Activated naive CD4-positive, alpha-beta T cell treated with anti-CD3 and anti-CD28 coated beads, Interleukin-2, amount 50 U/mL, for 72 hours (primary cell): ENCODE measurements around the gene AMBRA1. TPM values are rescaled to one million over a fixed set of nuclear protein-coding genes. Genes with fewer than 3 reads are reported as not detected.

Experiments used
- ATAC-seq, 2 donors: fragments of 150-1000 bp; cut with Tn5 transposase; 2 replicates each; pipeline ENCODE4 v1.10.0; 2021; ENCODE audit warnings: mild to moderate bottlenecking in 2 of 2, moderate library complexity in 2 of 2
- DNase-seq, 2 donors: peaks; one replicate each; pipeline ENCODE4 v3.0.0; 2021 to 2022; ENCODE audit warnings: low spot score in 2 of 2
- H3K27ac Mint-ChIP-seq, 2 donors: one replicate each; pipeline ENCODE4 v1.8.0; 2022; ENCODE audit warnings: mild to moderate bottlenecking in 2 of 2, mixed read lengths in 2 of 2
- H3K36me3 Mint-ChIP-seq, 2 donors: one replicate each; pipeline ENCODE4 v1.8.0; 2022; ENCODE audit warnings: mixed read lengths in 2 of 2
- H3K9me3 Mint-ChIP-seq, 2 donors: one replicate each; pipeline ENCODE4 v1.8.0; 2022; ENCODE audit warnings: mixed read lengths in 2 of 2
- total RNA-seq, 2 donors: library from RNA; stranded (reverse); gene quantifications; one replicate each; pipeline ENCODE4 v1.2.3, GENCODE V29; 2022

AMBRA1 gene
- total RNA-seq, 2 donors from 2014 or later, result 20.9 to 28.5 TPM

DNA sequence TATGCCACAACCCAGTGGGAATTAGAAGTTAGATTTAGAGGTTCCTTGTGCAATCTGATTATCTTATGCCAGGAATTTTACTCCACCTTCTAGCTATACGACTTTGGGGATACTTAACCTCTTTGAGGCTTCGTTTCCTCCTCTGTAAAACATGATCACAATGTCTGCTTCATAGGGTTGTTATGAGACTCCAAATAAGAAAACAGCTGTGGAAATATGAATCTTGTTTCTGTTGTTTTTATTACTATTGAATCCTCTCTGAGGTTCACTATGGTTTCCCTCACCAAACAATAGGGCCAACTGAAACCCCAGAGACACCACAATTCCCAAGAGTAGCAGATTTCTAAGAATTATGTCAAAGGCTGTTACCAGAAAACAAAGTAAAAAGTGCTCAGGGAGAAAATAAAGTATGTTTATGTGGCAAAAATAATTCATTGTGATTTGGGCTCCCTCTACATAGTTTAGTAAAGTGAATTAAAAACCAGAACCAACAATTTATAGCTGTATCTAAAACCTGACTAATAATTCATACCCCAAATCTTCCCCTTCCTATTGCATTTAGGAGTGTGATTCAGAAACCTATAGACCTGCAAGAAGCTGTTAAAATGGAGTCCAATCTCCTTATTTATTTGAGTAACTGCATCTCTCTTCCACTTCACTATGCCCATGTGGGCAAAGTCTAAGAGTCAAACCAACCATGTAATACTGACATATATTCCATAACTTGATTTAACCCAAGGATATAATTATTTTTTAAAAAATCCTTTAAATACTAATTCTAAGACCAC is 38.4 kb downstream of the AMBRA1 start:
- DNase-seq, result no peak
- H3K36me3 Mint-ChIP-seq, result no peaks in the 10 kb centered on the region
- no peaks in the 10 kb centered on the region for H3K9me3 Mint-ChIP-seq
- H3K27ac Mint-ChIP-seq, result peak overlapping the region; percentile 29 to 41
- ATAC-seq, result peak; percentile 24 to 79

DNA sequence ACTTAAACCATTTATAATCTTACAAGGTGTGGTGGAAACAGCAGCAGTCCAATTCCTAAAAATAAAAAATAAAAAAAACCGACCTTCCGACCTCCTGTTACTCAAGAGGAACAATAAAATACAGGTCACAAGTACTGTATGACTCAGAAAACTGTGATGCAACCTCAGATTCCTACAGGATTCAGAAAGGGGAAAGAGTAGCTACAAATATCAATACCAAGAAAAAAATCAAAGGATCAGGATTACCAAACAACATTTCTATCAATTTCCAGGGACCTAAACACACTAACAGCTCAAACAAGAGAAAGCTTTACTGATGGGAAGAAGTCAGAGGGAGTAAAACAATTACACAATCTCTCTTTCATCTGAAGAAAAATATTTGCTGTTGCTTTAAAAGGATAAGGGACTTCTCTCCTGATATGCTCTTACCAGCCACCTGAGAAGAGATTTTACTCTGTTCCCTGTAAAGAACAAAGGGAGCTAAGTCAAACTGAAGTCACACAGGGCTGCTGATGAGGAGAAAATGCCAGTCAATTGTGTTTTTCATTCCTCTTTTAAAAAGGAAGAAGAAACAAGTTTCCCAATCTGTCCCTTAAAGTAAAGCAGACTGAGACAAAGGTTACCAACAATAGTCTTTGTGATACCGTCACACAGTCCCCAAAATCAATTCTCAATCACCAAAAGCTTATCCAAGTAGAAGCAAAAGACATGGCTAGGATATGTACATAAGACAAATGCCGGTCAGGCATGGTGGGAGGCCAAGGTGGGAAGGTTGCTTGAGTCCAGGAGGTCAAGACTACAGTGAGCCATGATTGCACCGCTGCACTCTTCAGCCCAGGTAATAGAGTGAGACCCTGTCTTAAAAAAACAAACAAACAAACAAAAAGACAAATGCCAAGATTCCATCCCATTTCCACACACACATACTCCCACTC is 39.3 kb downstream of the AMBRA1 start:
- no peaks in the 10 kb centered on the region for H3K36me3 Mint-ChIP-seq
- no peak for DNase-seq
- ATAC-seq, result no peak
- H3K27ac Mint-ChIP-seq, result peak overlapping the region; percentile 23 to 41
- H3K9me3 Mint-ChIP-seq, result no peaks in the 10 kb centered on the region

DNA sequence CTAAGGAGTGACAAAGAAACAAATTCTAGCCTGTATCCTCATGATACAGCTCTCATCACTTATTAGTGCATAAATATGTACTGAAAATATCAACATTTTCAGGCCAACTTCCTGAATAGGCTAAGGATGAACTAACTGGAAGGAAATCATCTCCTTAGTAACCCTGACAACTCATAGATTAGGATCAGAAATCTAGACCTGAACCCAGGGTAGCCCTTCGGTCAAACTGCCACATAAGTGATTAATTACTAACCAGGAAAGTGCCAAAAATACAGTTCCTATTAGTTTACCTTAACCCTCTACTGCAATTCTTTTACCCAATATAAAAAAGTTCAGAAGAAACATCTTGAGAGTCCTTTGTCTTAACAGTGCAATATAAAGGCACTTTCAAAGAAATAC is 40.0 kb downstream of the AMBRA1 start:
- DNase-seq (no peak), ATAC-seq (no peak)
- H3K36me3 Mint-ChIP-seq, result no peaks in the 10 kb centered on the region
- peak overlapping the region in 1 of 2 donors; percentile 41 for H3K27ac Mint-ChIP-seq
- no peaks in the 10 kb centered on the region for H3K9me3 Mint-ChIP-seq

GRCh38 chr11:46551261-46551660 is 42.6 kb downstream of the AMBRA1 start:
- Mint-ChIP-seq H3K9me3 (no peaks in the 10 kb centered on the region), H3K36me3 (no peaks in the 10 kb centered on the region), H3K27ac (peak overlapping the region in 1 of 2 donors; percentile 55)
- DNase-seq, result no peak
- ATAC-seq, result no peak

- Mint-ChIP-seq H3K36me3 (no peaks in the 10 kb centered on the region), H3K9me3 (no peaks in the 10 kb centered on the region), H3K27ac (no peak overlapping the region)
- ATAC-seq (no peak), DNase-seq (no peak)
These were observed 46.2 kb downstream of the AMBRA1 start for GRCh38 chr11:46547579-46547978.

GRCh38 chr11:46543564-46543963 is 50.3 kb downstream of the AMBRA1 start:
- ATAC-seq, result no peak

GRCh38 chr11:46541593-46542371 is 52.0 kb downstream of the AMBRA1 start:
- DNase-seq, result no peak
- peak overlapping the region in 1 of 2 donors; percentile 56 for H3K27ac Mint-ChIP-seq
- H3K36me3 Mint-ChIP-seq, result peaks cover 0 to 8% of the 10 kb centered on the region in 2 donors
- H3K9me3 Mint-ChIP-seq, result no peaks in the 10 kb centered on the region
- ATAC-seq, result no peak

More at GRCh38 chr11:46543564-46543963, 50.3 kb downstream of the AMBRA1 start:
- no peaks in the 10 kb centered on the region for H3K9me3 Mint-ChIP-seq
- peaks cover 0 to 8% of the 10 kb centered on the region in 2 donors for H3K36me3 Mint-ChIP-seq
- DNase-seq, result no peak
- H3K27ac Mint-ChIP-seq, result peak overlapping the region in 1 of 2 donors; percentile 25

DNA sequence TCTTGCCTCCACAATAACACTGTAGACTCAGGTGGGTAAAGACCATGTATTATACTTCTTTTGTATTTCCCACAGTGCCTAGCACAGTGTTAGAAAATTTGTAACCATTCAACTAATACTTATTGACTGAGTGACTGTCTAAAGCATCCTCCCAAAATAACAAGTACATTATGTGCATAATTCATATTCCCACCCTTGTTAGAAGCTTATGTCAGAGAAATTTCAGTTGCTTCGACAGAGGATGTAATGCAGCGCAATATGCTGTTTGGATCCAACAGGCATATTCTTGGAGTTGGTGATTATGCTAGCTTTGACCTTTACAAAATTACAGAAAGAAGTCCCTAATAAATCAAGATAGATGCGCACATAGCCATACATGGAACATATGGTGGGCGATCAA is 53.0 kb downstream of the AMBRA1 start:
- no peak for DNase-seq
- Mint-ChIP-seq H3K36me3 (peaks cover 0 to 8% of the 10 kb centered on the region in 2 donors), H3K27ac (no peak overlapping the region), H3K9me3 (no peaks in the 10 kb centered on the region)
- no peak for ATAC-seq

GRCh38 chr11:46537537-46538295 is 56.1 kb downstream of the AMBRA1 start:
- DNase-seq (peak in 1 of 2 donors; percentile 64), ATAC-seq (peak; percentile 87 to 89)
- peaks cover 0 to 8% of the 10 kb centered on the region in 2 donors for H3K36me3 Mint-ChIP-seq
- no peaks in the 10 kb centered on the region for H3K9me3 Mint-ChIP-seq
- H3K27ac Mint-ChIP-seq, result peak overlapping the region in 1 of 2 donors; percentile 13

DNA sequence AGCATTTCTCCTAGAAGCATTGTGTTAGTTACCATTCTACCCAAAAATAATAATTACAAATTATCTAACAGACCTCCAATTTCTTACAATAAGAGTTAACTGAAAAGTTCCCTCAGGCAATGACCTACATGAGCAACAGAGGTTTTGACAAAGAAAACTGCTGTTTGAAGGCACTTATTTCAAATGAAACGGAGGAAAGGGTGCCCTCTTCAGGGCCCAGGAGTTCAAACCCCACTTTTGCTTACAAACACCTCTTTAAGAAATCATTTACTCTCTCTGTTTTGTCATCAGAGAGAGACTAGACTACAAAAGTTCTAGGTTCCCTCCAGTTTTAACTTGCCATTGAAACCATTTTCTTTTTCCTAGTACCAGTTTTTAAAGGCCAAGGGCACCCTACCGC is 56.7 kb downstream of the AMBRA1 start:
- no peaks in the 10 kb centered on the region for H3K9me3 Mint-ChIP-seq
- H3K36me3 Mint-ChIP-seq, result peaks cover 0 to 8% of the 10 kb centered on the region in 2 donors
- no peak overlapping the region for H3K27ac Mint-ChIP-seq
- DNase-seq (no peak), ATAC-seq (no peak)

DNA sequence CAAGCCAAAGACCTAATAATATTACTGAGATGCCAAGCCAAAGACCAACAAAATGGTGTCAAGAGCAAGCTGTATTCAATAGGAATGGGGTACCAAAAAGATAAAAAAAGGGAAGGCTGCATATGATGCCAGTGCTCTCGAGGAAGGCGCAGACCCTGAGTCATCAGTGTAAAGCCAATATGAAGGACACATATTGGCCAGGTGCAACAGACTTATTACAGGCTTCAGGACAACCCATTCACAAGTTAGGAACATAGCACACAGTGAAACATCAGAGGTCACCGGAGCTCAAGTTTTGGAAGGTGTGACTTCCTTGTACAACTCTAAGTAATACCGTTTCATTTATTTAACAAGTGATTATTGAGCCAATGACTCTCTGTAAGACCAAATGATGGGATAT is 58.1 kb downstream of the AMBRA1 start:
- Mint-ChIP-seq H3K9me3 (no peaks in the 10 kb centered on the region), H3K36me3 (no peaks in the 10 kb centered on the region), H3K27ac (no peak overlapping the region)
- ATAC-seq, result no peak
- DNase-seq, result no peak

DNA sequence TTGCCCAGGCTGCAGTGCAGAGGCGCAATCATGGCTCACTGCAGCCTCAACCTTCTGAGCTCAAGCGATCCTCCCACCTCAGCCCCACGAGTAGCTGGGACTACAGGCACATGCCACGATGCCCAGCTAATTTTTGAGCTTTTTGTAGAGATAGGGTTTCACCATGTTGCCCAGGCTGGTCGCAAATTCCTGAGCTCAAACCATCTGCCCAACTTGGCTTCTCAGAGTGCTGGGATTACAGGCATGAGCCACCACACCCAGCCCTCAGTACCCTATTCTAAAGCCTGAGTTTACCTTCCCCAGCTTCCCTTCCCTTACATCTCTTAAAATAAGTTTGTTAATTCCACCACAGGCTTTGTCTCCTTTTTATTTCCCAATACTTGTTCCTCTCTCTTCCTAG is 59.1 kb downstream of the AMBRA1 start:
- Mint-ChIP-seq H3K36me3 (no peaks in the 10 kb centered on the region), H3K27ac (peak overlapping the region in 1 of 2 donors; percentile 26), H3K9me3 (no peaks in the 10 kb centered on the region)
- no peak for ATAC-seq
- DNase-seq, result no peak

DNA sequence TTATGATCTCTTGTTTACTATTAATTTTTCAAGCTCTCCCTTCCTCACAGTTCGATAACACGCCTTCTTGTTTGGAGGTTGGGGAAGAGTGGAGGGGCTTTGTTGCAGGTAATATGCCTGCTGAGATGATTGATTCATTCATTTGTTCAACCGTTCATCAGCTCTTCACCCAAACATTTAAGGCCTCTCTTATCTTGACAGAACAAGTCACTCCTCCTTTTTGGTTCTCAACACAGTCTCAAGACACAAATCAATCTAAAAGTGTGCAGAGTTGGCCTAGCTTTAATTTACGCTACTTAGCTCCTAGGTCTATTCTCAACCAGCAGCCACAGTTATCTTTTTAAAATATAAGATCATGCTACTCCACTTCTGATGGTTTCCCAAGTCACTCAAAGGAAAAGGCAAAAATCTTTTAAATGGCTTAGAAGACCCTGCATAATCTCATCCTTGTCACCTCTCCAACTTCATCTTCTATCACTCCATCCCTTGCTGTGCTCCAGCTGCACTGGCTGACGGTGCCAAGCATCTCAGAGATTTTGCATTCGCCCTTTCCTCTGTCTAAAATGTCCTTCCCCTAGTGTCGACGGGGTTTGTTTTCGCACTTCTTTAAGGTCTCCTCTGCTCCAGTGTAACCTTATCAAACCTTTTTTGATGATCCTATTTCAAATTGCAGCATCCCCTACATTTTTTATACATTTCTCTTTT is 60.3 kb downstream of the AMBRA1 start:
- H3K36me3 Mint-ChIP-seq, result no peaks in the 10 kb centered on the region
- no peak overlapping the region for H3K27ac Mint-ChIP-seq
- ATAC-seq (no peak), DNase-seq (no peak)
- no peaks in the 10 kb centered on the region for H3K9me3 Mint-ChIP-seq

DNA sequence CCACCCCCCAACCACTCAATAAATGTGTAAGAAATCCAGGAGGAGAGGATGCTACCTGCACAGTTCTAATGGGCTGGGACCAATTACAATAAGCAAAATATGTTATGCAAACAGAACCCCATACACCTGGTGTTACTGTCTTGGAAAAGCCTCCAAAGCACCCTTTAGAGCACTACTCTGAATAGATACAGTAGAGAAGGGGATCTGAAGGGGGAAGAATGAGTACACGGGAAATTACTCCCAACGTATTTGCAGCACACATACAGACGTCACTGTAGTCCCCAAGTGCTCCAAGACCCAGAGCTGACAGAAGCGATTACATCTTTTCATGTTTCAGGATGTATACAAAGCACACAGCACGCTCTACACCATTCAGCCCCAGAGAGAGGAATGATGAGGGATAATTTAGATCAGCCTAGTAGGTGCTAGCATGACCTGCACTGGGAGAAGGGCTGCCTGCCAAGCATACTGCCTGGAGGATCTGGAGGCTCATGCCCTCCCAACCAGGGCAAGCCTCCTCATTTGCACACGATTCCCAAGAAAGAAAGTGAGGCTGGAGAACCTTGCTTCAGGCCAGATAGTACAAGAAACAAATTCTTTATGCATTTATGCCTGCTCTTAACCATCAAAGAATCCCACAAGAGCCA is 63.8 kb downstream of the AMBRA1 start:
- no peak for DNase-seq
- H3K27ac Mint-ChIP-seq, result no peak overlapping the region
- H3K36me3 Mint-ChIP-seq, result peaks cover 0 to 11% of the 10 kb centered on the region in 2 donors
- no peaks in the 10 kb centered on the region for H3K9me3 Mint-ChIP-seq
- no peak for ATAC-seq
